HEK293 (cell line): ENCODE data around the gene HEBP1.
A peak's percentile ranks its signal among the peaks of the same experiment; 100 is the strongest.

ENCODE experiments used
- CTCF ChIA-PET: fragments of 350-600 bp; formaldehyde crosslinking; extraction: SDS; loops from one replicate; lab custom pipeline; 2021; ENCODE audit warnings: antibody characterized with exemption; lab: Yijun Ruan, JAX
- POLR2A ChIA-PET: fragments of 300-600 bp; formaldehyde crosslinking; extraction: SDS; loops from one replicate; lab custom pipeline; 2020; ENCODE audit warnings: antibody characterized with exemption, inconsistent platforms; lab: Yijun Ruan, JAX
- H3K27ac ChIP-seq: fragments of 200-500 bp; sonication (Bioruptor generic); 2 replicates; pipeline ENCODE4 v1.5.1; 2014; ENCODE audit warnings: low read depth, low read length, control low read depth, inconsistent platforms; ENCODE audit errors: extremely low read depth
- H3K36me3 ChIP-seq, 2 experiments: fragments of 200-500 bp in 1 of 2; sonication (Bioruptor generic) in 1 of 2; 1 replicate in 1 of 2; 2 replicates in 1 of 2; pipeline ENCODE4 v1.5.1; 2014 to 2017; ENCODE audit warnings: inconsistent platforms in 2 of 2, low read length in 2 of 2; ENCODE audit not compliant: control insufficient read depth in 2 of 2, insufficient read depth in 1 of 2
- H3K4me1 ChIP-seq: fragments of 200-500 bp; sonication (Bioruptor generic); 2 replicates; pipeline ENCODE4 v1.5.1; 2014; ENCODE audit warnings: mild to moderate bottlenecking, low read length, inconsistent platforms; ENCODE audit not compliant: control insufficient read depth, insufficient read depth
- H3K4me3 ChIP-seq: 2 replicates; pipeline ENCODE4 v1.5.1; 2011; ENCODE audit warnings: low read depth, mild to moderate bottlenecking, control low read depth, low read length, moderate library complexity
- H3K9me3 ChIP-seq: fragments of 200-500 bp; sonication (Bioruptor generic); 2 replicates; pipeline ENCODE4 v1.5.1; 2014; ENCODE audit warnings: low read depth, low read length, inconsistent platforms; ENCODE audit not compliant: control insufficient read depth, insufficient read depth
- BCL11A ChIP-seq: fragments of 450-650 bp; formaldehyde crosslinking; IDR thresholded peaks from 2 replicates; pipeline ENCODE4 v1.5.1; 2016; ENCODE audit warnings: low read depth, missing biosample characterization, missing genetic modification characterization
- CTCF ChIP-seq: fragments of 450-650 bp; formaldehyde crosslinking; IDR thresholded peaks from 2 replicates; pipeline ENCODE4 v1.5.1; 2016; ENCODE audit warnings: missing biosample characterization, missing genetic modification characterization
- WT1 ChIP-seq: fragments of 450-650 bp; formaldehyde crosslinking; IDR thresholded peaks from 2 replicates; pipeline ENCODE4 v1.5.1; 2016; ENCODE audit warnings: missing biosample characterization, missing genetic modification characterization
- YY1 ChIP-seq: fragments of 450-650 bp; formaldehyde crosslinking; IDR thresholded peaks from 2 replicates; pipeline ENCODE4 v1.5.1; 2018; ENCODE audit warnings: missing biosample characterization, missing genetic modification characterization
- ZBTB17 ChIP-seq: fragments of 450-650 bp; formaldehyde crosslinking; IDR thresholded peaks from 2 replicates; pipeline ENCODE4 v1.5.1; 2016; ENCODE audit warnings: missing biosample characterization, missing genetic modification characterization
- ZBTB49 ChIP-seq: fragments of 450-650 bp; formaldehyde crosslinking; IDR thresholded peaks from 2 replicates; pipeline ENCODE4 v1.5.1; 2016; ENCODE audit warnings: missing biosample characterization, missing genetic modification characterization, low read depth
- ZFP37 ChIP-seq: fragments of 450-650 bp; formaldehyde crosslinking; IDR thresholded peaks from 2 replicates; pipeline ENCODE4 v1.5.1; 2016; ENCODE audit warnings: missing biosample characterization, missing genetic modification characterization
- ZNF121 ChIP-seq: fragments of 450-650 bp; formaldehyde crosslinking; IDR thresholded peaks from 2 replicates; pipeline ENCODE4 v1.5.1; 2016; ENCODE audit warnings: missing biosample characterization, missing genetic modification characterization
- ZNF26 ChIP-seq: fragments of 450-650 bp; formaldehyde crosslinking; IDR thresholded peaks from 2 replicates; pipeline ENCODE4 v1.5.1; 2016; ENCODE audit warnings: missing biosample characterization, missing genetic modification characterization
- ZNF501 ChIP-seq: fragments of 450-650 bp; formaldehyde crosslinking; IDR thresholded peaks from 2 replicates; pipeline ENCODE4 v1.5.1; 2016; ENCODE audit warnings: missing biosample characterization, missing genetic modification characterization
- ZNF654 ChIP-seq: fragments of 450-650 bp; formaldehyde crosslinking; IDR thresholded peaks from 2 replicates; pipeline ENCODE4 v1.5.1; 2016; ENCODE audit warnings: low read depth, missing biosample characterization, missing genetic modification characterization
- ZNF837 ChIP-seq: fragments of 450-650 bp; formaldehyde crosslinking; IDR thresholded peaks from 2 replicates; pipeline ENCODE4 v1.5.1; 2016; ENCODE audit warnings: missing biosample characterization, missing genetic modification characterization
- ZSCAN18 ChIP-seq: fragments of 450-650 bp; formaldehyde crosslinking; IDR thresholded peaks from 2 replicates; pipeline ENCODE4 v1.5.1; 2016; ENCODE audit warnings: missing biosample characterization, missing genetic modification characterization

HEBP1 gene

GRCh38 chr12:12977231-12977630 is 22.8 kb downstream of the HEBP1 start:
- TF ChIP-seq ZSCAN18 (tag by site-specific recombination) (no peak), ZNF121 (peak; percentile 35; the same call in 1 of the 2 replicates), ZFP37 (tag by site-specific recombination) (no peak), ZNF837 (tag by site-specific recombination) (no peak), ZBTB49 (tag by site-specific recombination) (no peak)
- Histone ChIP-seq H3K4me3 (no peak overlapping the region), H3K9me3 (no peaks in the 10 kb centered on the region; the same call in 1 of the 2 replicates), H3K27ac (no peak overlapping the region), H3K36me3 (peaks cover 24 to 94% of the 10 kb centered on the region in 2 experiments), H3K4me1 (no peaks in the 10 kb centered on the region)
- ChIA-PET POLR2A (no interaction called here), CTCF (interaction anchor here (0.6 to 1.6 kb wide), 7 partner anchors 9 to 235 kb away, joined by 3 to 8 read pairs (median 3); partner anchors contain the start of gene DDX47)

GRCh38 chr12:12976366-12976765 is 23.7 kb downstream of the HEBP1 start:
- Histone ChIP-seq H3K4me3 (no peak overlapping the region), H3K36me3 (peaks cover 27 to 91% of the 10 kb centered on the region in 2 experiments), H3K4me1 (no peaks in the 10 kb centered on the region)
- POLR2A ChIA-PET: no interaction called here
- TF ChIP-seq ZBTB17 (tag by site-specific recombination): peak; percentile 95
- TF ChIP-seq YY1 (tag by site-specific recombination): no peak
- no peak for TF ChIP-seq ZNF26 (tag by site-specific recombination)
- TF ChIP-seq BCL11A (tag by site-specific recombination): no peak
- TF ChIP-seq WT1 (tag by site-specific recombination): no peak
- TF ChIP-seq ZBTB49 (tag by site-specific recombination): no peak
- TF ChIP-seq, all 188 proteins: peak for 1
- CTCF ChIA-PET: interaction anchor here (0.7 to 2.3 kb wide), 11 partner anchors 9 to 236 kb away, joined by 3 to 10 read pairs (median 5); partner anchors contain the start of gene DDX47
- H3K9me3 ChIP-seq: no peaks in the 10 kb centered on the region; the same call in 1 of the 2 replicates
- H3K27ac ChIP-seq: no peak overlapping the region

GRCh38 chr12:12975322-12976077 is 24.6 kb downstream of the HEBP1 start:
- ChIA-PET CTCF (interaction anchor here (0.7 to 2.6 kb wide), 9 partner anchors 9 to 236 kb away, joined by 3 to 10 read pairs (median 6); partner anchors contain the start of gene DDX47), POLR2A (interaction anchor here (0.7 kb wide), 1 partner anchor 273 kb away, joined by 4 read pairs; no protein-coding TSS in a partner anchor)
- TF ChIP-seq ZNF654 (tag by site-specific recombination) (peak; percentile 25; the same call in 1 of the 2 replicates), CTCF (tag by site-specific recombination) (peak; percentile 53; the same call in 1 of the 2 replicates), ZNF501 (tag by site-specific recombination) (no peak)
- Histone ChIP-seq H3K9me3 (no peaks in the 10 kb centered on the region; the same call in 1 of the 2 replicates), H3K4me1 (no peaks in the 10 kb centered on the region), H3K27ac (no peak overlapping the region), H3K36me3 (peaks cover 27 to 85% of the 10 kb centered on the region in 2 experiments), H3K4me3 (no peak overlapping the region)
